NCI-H2196 (cell line): ENCODE data around the gene KLHL14.

Source experiments
- DNase-seq: peaks from one replicate; lab custom pipeline; 2025; ENCODE audit not compliant: unreplicated experiment; lab: John Stamatoyannopoulos, UW

KLHL14 gene

DNA sequence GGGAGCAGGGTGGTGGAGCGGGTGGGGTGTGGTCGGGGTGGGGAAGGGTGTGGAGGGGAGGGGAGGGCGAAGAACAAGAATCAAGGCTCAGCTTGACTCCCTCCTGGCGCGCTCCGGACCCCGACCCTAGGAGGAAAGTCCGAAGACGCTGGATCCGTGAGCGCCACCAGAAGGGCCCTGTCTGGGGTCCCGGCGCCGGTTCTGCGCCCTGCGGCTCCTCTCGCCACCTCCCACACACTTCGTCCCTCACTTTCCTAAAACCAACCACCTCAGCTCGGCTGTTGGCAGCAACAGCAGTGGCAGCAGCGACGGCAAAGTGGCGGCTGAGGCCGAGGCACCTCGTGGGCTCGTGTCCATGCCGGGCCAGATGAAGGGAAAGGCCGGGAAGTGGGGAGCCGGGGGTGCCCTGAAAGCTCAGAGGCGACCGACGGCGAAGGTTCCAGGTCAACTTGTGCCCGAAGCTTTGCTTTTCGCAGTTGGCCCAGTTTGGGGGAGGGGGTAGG, 2.1 kb downstream of the KLHL14 start:
- DNase-seq, result no peak

DNA sequence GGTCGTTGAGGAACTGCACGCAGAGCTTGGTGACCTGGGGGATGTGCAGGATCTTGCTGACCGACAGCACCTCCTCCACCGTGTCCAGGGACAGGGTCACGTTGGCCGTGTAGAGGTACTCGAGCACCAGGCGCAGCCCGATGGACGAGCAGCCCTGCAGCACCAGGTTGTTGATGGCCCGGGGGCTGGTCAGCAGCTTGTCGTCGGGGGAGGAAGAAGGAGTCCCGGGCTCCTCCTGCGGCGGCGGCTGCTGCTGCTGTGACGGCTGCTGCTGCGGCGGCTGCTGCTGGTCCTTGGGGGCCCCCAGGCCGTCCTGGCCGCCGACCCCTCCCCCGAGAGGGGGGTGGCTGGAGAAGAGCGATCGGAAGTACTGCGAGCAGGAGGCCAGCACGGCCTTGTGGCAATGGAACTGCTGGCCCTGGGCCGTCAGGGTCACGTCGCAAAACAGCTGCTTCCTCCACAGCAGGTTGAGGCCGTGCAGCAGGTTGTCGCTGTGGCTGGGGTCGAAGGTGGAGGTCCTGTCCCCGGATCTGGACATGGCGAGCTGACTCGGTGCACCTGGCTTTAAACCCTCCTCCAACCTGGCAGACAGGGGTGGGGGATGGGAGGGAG, 2.7 kb downstream of the KLHL14 start:
- DNase-seq, result no peak

DNA sequence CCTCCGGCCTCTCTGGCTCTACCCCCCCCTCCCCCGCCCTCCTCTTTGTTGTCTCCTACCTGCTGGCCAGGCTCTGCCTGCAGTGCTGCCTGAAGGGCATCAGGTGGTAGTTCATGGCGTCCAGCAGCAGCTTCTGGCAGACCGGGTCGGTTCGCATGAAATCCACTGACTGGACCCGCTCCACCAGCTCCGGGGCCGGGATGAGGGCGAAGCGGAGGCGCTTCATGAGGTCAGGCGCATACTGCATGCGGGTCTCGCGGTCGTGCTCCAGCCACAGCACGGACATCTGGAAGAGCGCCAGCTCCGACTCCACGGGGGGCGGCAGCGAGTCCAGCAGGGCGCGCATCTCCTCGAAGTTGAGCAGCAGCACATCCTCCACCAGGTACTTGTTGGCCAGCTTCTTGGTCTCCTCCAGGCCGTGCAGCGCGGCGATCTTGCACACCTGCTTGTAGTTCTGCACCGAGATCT, 3.2 kb downstream of the KLHL14 start:
- DNase-seq, result peak; percentile 55

DNA sequence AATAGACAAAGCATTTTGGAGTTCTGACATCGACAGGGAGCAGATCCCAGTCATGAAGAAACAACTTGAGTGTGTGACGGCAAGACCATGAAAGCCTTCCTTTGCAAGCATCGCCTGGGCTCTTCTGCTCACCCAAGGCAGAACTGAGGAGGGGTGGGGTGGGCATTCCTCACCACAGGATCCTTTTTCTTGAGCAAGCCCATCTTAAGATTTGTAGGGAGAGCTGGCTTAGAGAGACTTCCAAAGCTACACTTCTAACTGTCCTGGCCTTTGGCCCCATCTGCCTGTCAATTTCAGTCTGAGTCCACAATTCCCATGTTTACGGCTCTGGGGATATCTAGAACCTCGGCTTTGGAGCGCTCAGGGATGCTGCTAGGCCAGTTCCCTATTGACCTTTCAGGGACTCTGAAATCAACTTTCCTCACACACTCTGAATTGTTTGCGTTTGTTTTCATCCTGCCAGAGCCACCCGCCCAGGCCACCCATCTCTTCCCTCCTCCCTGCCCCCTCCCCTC, 3.7 kb downstream of the KLHL14 start:
- no peak for DNase-seq

DNA sequence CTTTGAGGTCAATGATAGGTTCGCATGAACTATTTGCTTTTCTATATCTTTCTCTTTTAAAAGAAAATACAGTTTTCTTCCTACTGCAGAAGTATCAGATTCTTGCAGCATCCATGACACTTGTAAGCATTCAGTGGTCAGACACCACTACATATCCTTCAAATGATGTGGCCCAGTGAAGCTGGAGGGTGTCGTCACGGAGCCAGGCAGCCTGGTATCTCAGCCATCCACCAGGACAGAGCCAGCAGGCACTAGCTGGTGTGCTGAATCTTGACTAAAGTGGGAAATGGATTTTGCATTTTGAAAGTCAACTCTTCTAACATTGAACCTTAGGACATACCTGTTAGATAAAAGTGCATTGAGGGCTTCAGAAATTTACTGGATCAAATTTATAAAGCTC, 5.4 kb downstream of the KLHL14 start:
- no peak for DNase-seq

DNA sequence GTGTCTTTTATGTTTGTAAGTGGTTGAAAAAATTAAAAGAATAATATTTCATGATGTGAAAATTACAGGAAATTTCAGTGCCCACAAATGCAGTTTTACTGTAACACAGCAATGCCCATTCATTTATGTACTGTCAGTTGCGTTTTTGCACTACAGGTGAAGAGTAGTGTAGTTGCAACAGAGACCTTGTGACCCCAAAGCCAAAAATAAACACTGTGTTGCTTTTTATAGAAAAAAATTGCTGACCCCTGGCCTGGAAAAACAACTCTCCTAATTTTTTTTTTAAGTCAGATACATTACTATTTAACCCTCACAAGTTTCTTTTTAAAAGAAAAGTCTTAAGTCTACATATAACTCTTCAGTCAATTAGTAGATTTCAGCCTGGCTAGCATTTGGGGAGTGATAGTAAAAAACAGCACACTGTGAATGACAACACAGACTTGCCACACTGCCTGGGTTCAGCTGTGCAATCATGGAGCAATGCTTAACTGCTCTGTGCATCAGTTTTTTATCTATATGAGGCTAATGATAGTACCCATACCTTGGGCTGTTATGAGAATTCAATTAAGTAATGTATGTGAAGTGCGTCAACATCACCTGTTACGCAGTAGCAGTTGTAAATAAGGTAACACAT, 8.1 kb downstream of the KLHL14 start:
- DNase-seq, result no peak

DNA sequence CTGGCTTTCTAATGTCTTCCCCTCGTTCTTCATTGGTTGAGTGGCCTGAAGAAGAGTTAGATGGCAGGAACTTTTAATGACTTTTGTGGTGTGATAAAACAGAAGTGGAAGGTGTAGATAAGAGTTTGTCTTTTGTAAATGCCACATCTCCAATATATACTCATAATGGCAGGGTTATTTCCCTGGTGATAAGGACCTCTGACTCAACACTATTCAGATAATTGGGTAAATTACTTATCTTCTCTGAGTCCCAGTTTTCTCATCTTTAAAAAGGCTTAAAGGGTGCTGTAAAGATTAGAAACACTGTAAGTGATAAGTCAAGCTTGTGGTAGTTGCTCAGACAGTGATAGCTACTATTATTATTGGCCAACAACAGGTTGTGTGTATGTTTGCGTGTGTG, 9.5 kb downstream of the KLHL14 start:
- DNase-seq, result no peak

DNA sequence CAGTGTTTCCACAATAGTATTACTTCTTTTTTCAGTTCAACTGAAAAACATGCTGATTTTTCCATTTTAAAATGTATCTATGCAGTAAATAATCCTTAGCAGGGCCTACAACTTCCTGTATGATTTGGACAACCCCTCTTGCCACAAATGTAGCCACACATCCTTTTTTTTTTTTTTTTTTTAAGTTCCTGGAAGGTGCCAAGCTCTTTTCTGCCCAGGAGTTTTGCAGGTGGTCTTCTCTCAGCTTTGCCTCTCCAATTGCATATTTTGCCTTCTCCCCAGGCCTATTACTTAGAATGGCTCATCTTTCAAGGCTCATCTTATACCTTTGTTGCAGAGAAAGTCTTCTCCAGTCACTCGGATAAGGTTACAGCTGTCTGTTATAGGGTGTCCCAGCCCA, 11.6 kb downstream of the KLHL14 start:
- no peak for DNase-seq

DNA sequence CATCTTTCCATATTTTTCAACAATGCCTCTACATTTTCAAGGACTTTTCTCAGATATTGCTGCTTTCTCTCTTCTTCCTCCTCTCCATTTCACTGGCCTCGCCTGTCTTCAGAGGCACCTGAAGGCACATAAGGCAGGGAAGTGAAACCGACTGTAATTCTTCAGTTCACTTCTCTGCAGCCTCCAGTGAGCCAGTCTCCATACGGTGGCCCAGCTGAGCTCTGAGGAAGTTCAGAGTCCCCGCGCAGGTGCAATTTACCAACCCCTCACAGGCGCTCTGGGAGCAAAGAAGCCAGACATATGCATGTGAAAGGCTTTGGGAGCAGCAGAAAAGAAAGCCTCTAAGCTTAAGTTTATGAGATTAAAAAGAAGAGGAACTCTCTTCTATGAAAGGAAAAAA, 12.4 kb downstream of the KLHL14 start:
- no peak for DNase-seq

DNA sequence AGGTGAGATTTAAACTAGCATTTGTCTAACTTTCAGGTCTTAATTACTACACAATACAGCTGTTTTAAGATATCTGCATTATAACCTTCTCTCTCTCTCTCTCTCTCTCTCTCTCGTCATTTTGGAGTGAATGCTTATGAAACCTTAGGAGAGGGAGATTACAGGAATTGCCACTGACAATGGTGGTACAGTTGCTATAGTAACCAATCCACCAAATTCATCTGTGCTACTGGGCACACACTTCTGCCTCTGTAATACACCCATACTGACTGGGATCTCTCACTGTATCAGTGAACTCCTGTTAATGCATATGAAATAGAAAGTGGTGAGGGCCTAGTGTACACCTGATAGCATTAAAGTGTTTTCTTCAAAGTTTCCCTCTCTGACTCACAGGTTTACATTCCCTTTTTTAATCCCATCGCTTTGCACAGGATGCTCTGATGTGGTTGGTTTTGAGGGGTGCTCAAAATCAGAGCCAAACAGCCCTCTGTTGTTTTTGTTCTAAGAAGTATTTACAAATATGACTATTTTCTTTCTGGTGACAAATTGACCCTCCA, 13.1 kb downstream of the KLHL14 start:
- peak; percentile 35 for DNase-seq

DNA sequence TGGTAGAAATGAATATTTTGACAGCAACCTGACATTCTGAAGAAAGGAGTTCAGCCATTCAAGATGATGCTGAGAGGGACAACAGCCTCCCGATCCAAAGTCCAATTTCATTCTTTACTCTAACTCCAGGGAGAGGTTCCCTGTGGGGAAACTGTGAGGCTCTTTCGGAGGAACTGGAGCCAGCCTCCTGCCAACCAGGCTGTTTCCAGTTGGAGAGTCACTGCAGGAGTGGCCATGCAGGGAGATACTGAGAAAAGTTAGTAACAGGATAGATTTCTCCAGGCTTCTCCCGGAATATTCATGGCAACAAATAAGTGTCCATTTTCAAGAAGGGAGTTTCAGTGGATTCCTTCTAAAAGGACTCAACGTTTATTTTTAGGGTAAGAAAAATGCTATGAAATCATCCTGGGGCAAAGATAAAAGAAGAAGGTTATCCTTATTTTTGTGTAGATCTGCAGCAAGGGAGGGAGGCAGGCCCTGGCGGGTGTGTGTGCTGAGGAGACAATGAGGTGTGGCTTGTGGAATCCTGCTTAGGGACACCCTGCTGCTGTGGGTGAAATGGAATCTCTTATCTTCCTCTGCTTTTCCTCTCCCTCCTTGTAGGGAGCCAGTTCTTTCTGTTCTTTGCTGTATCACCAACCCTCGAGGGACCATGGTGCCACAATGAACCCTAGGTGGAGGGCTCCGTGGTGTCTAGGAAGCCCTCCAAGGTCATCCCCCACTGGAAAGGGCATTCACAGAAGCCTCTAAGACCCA, 18.1 kb downstream of the KLHL14 start:
- DNase-seq, result no peak

DNA sequence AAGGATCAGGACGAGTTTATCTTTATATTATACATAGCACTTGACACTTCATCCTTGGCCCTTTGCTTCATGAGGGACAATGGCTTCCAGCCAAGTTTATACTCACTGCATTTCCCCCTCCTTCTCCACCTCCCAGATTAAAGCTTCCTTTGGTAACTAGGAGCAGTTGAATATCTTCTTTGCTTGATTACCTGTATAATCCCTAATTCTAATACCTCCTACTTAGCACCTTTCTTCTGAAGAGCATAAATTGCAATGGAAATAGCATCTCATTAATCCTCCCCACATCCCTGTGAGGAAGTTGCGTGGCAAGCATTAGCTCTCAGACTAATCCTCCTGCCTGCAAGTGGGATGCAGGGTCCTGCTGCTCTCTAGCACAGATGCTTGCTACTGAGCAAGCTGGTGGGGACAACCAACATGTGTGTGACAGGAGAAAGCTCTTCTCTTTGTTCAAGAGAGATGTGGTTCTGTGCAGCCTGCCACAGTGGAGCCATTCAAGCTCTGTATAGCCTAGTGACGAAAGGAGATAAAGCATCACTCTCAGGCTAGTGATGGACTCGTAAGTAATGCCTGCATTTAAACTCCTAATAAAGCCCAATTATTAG, 19.1 kb downstream of the KLHL14 start:
- no peak for DNase-seq

DNA sequence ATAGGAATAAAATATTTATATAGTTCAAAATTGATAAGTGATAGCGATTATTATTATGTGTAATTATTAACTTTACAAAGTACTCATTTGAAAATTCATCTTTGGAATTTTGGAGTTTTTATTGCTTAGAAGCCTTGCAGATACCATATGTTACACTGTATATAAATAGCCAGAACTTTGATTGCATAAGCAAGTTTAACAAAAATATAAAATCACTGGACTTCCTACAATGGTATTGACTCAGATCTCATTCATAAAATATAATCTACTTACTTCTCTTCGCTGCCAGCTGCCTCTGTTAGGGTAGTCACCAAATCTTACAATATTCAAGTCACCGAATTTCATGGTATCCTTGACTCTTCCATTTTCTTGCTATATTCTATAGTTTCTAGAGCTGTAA, 22.5 kb downstream of the KLHL14 start:
- no peak for DNase-seq

DNA sequence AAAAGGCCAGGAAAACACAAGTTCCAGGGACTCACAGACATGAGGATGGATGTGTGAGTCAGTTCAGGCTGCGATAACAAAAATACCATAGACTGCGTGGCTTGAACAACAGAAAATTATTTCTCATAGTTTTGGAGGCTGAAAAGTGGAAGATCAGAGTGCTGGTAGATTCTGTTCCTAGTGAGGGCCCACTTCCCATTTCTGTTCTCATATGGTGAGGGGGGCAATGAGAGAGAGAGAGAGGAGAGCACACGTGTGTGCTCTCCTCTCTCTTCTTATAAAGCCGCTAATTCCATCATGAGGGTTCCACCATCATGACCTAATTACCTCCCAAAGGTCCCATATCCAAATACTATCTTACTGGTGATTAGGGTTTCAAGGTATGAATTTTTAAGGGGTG, 23.0 kb downstream of the KLHL14 start:
- DNase-seq, result no peak

DNA sequence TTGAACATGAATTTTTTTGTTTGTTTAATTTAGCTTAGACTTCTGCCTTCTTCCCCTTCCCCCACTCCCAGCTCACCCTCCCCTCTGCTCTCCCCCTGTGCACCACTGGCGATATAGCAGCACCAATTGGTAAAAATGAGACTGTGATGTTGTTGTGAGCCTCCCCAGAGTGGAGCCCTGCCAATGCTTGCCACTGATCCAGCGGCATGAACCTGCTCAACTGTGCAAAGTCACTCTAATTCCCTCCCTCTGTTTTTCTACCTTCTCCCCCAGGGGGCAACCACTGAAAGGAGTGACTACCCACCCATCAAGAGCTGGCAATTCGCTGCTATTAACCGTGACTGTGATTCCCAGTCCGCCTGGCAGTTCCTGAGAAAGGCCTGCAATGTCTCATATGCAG, 30.2 kb downstream of the KLHL14 start:
- DNase-seq, result no peak

DNA sequence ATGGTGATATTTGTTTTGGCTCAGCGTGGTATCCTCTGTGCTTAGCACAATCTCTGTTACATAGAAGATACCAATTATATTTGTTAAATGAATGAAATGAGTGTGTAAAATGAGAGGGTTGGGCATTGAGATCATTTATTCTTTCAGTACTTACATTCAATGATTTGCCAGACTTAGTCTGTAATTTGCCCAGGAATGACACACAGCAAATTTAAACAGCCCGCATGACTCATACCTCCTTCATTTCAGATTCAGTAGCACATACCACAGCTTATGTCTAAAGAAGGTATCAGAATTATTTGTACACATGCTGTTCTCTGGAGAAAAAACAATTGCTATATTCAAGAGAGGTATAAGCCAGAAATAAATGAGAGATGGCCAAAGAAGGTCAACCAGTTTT, 37.0 kb downstream of the KLHL14 start:
- peak; percentile 30 for DNase-seq

DNA sequence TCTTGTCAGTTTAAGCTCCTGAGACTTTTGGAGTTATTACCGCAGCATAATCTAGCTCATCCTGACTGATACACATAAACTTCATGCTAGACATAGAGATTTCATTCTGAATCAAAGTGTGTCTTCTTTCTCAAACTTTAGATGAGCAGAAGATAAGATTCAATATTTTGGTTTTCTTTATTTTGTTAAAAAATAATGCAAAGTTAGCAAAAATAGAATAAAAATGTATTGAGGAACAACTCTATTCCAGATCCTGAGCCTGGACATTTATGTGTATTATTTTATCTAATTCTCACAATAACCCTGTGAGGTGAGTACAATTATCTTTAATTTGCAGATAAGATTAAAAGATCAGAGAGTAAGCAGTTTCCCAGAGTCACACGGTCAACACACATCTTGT, 38.4 kb downstream of the KLHL14 start:
- DNase-seq, result no peak

DNA sequence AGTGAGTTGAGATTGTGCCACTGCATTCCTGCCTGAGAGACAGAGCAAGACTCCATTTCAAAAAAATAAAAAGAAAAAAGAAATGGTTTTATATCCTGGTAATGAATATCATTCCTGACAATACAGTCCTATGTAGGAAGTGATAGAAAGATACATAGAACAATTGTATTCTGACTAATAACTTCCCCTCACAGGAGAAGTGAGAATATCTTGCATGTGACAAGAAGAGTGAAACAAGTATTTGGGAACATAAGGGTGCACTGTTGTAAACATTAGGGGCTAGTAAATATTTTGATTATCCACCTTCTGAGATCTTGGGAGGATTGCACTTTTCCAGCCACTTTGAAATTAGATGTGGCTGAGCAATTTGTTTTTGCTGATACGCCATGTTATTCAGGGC, 40.7 kb downstream of the KLHL14 start:
- DNase-seq, result no peak

DNA sequence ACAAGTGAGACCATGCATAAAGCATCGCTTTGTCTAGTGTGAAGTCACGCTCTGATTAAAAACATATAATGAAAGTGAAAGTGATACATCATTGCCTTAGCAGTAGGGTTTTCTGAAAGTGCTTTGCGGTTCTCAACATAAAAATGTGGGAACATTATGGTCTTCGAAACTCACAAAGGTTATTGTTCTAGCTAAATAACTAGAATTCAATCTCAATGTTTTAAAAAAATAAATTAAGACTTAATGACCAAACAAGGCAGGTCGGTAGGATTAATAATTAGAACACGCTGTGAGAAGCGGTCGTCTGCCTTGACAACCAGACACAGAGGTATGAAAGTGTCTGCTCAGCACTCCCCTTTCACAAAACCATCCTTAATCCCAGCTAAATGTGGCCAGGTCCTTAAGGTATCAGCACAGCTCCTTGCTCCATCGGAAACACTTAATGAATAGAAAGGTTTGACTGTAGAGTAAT, 42.2 kb downstream of the KLHL14 start:
- DNase-seq, result peak; percentile 62

DNA sequence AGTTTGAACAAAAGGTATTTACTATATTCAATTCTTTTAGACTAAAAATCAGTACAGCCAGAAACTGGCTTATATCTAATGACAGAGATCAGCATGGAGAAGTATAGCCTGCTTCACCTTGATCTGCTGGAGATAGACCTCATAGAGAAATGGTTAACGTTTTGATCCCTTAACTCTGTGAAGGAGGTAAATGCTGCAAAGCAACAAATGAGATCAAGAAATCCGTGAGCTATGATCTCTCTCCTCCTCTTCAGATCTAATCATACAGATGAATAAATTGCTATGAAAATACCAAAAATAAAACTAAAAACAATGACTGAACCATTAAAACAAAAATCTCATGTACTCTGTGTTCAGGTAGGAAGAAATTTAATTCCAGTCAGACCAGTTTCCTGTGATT, 42.8 kb downstream of the KLHL14 start:
- DNase-seq, result no peak
